ENCODE results near the gene MUC22. TPM values are rescaled to one million over a fixed set of nuclear protein-coding genes. Genes with fewer than 3 reads are reported as not detected.

Gene MUC22
- total RNA-seq, 8 experiments from 2014 or later, result 0.04 to 0.31 (median 0.09) TPM; not detected in 2

- 14 to 100% (median 100%) methylated on average over 1 of the region's 1 CpG; no CpG with 5 or more reads in 2 of the 10 experiments for WGBS, 10 experiments
- no peak overlapping the region for H3K4me3 ChIP-seq
- no peak for ATAC-seq (replicated peaks in 6 of 8)
- H3K27ac ChIP-seq, result no peak overlapping the region
- peaks cover 3 to 8% of the 10 kb centered on the region in 2 donors for H3K4me1 ChIP-seq (replicated peaks in 1 of 2)
- in situ Hi-C loops (cut with MboI; ENCODE audit: low pct_unique_long_range_greater_than_20kb in 2 of 9, low sequenced_read_pairs in 9 of 9, unreplicated experiment in 9 of 9), result loop anchor here (10.0 to 25.0 kb wide), 6 partner anchors 161 to 538 kb away; partner anchors contain the start of genes VARS2 (in 7 of the 9), GTF2H4 (in 3 of the 9), FLOT1 (in 2 of the 9) and IER3 (in 2 of the 9)
These were observed 65.3 kb downstream of the MUC22 start for GRCh38 chr6:31075528-31075927.

GRCh38 chr6:31076611-31077010, 66.3 kb downstream of the MUC22 start:
- no peak overlapping the region for H3K27ac ChIP-seq
- in situ Hi-C loops (cut with MboI; ENCODE audit: low pct_unique_long_range_greater_than_20kb in 2 of 9, low sequenced_read_pairs in 9 of 9, unreplicated experiment in 9 of 9), result loop anchor here (10.0 to 25.0 kb wide), 6 partner anchors 162 to 539 kb away; partner anchors contain the start of genes VARS2 (in 7 of the 9), GTF2H4 (in 3 of the 9), FLOT1 (in 2 of the 9) and IER3 (in 2 of the 9)
- peak in 1 of 8 experiments; percentile 49 for ATAC-seq (replicated peaks in 6 of 8)
- H3K4me3 ChIP-seq, result no peak overlapping the region
- 0 to 100% (median 92%) methylated on average over 1 to 4 of the region's 4 CpGs; no CpG with 5 or more reads in 1 of the 10 experiments for WGBS, 10 experiments
- peaks cover 0 to 4% of the 10 kb centered on the region in 2 donors for H3K4me1 ChIP-seq (replicated peaks in 1 of 2)

- H3K4me1 ChIP-seq (replicated peaks in 1 of 2), result peaks cover 0 to 9% of the 10 kb centered on the region in 2 donors
- 0 to 68% (median 30%) methylated on average over 1 to 13 of the region's 22 CpGs; no CpG with 5 or more reads in 2 of the 10 experiments for WGBS, 10 experiments
- no peak overlapping the region for H3K4me3 ChIP-seq
These were observed 69.5 kb downstream of the MUC22 start for GRCh38 chr6:31079656-31080261.

GRCh38 chr6:31081872-31082271, 71.6 kb downstream of the MUC22 start:
- Histone ChIP-seq H3K4me3 (no peak overlapping the region), H3K27ac (no peak overlapping the region), H3K4me1 (replicated peaks in 1 of 2) (peaks cover 0 to 11% of the 10 kb centered on the region in 2 donors)
- WGBS, 10 experiments, result 14 to 100% (median 83%) methylated on average over 1 to 6 of the region's 6 CpGs; no CpG with 5 or more reads in 1 of the 10 experiments
- in situ Hi-C loops (cut with MboI; ENCODE audit: low pct_unique_long_range_greater_than_20kb in 2 of 9, low sequenced_read_pairs in 9 of 9, unreplicated experiment in 9 of 9), result loop anchor here in 7 of 9 experiments (25.0 kb wide), 4 partner anchors 170 to 545 kb away; partner anchors contain the start of genes GTF2H4 (in 3 of the 7), VARS2 (in 3 of the 7), FLOT1 (in 2 of the 7) and IER3 (in 2 of the 7)
- no peak for ATAC-seq (replicated peaks in 6 of 8)

More at GRCh38 chr6:31079656-31080261, 69.5 kb downstream of the MUC22 start:
- peak; percentile 70 to 87 (median 80) for ATAC-seq (replicated peaks in 6 of 8)
- in situ Hi-C loops (cut with MboI; ENCODE audit: low pct_unique_long_range_greater_than_20kb in 2 of 9, low sequenced_read_pairs in 9 of 9, unreplicated experiment in 9 of 9), result loop anchor here (10.0 to 25.0 kb wide), 6 partner anchors 165 to 542 kb away; partner anchors contain the start of genes VARS2 (in 7 of the 9), GTF2H4 (in 3 of the 9), FLOT1 (in 2 of the 9) and IER3 (in 2 of the 9)
- no peak overlapping the region for H3K27ac ChIP-seq

GRCh38 chr6:31083742-31084354, 73.6 kb downstream of the MUC22 start:
- Histone ChIP-seq H3K4me3 (no peak overlapping the region), H3K27ac (peak overlapping the region in 1 of 2 donors; percentile 45), H3K4me1 (replicated peaks in 1 of 2) (peaks cover 0 to 13% of the 10 kb centered on the region in 2 donors)
- in situ Hi-C loops (cut with MboI; ENCODE audit: low pct_unique_long_range_greater_than_20kb in 2 of 9, low sequenced_read_pairs in 9 of 9, unreplicated experiment in 9 of 9), result loop anchor here in 7 of 9 experiments (25.0 kb wide), 4 partner anchors 172 to 547 kb away; partner anchors contain the start of genes GTF2H4 (in 3 of the 7), VARS2 (in 3 of the 7), FLOT1 (in 2 of the 7) and IER3 (in 2 of the 7)
- WGBS, 10 experiments, result 10 to 100% (median 53%) methylated on average over 1 to 7 of the region's 8 CpGs; no CpG with 5 or more reads in 3 of the 10 experiments
- ATAC-seq (replicated peaks in 6 of 8), result peak; percentile 48 to 81 (median 63)

Other genes with a start within 250 kb of the MUC22 start
- 100 to 1,000 TPM in 6 of 8 experiments, 10 to 100 TPM in 2; 24.1 to 369 (median 138) TPM for gene DDR1, start 126.0 kb upstream of the MUC22 start, total RNA-seq
- gene GTF2H4, start 102.3 kb upstream of the MUC22 start, total RNA-seq, result 10 to 100 TPM; 18.2 to 46.3 (median 28.5) TPM
- gene VARS2, start 96.2 kb upstream of the MUC22 start, total RNA-seq, result 10 to 100 TPM; 13.5 to 39.7 (median 21.0) TPM
- 1 to 10 TPM in 1 of 8 experiments, not detected in 7; 1.2 TPM for gene SFTA2, start 78.3 kb upstream of the MUC22 start, total RNA-seq
- gene MUCL3, start 69.5 kb upstream of the MUC22 start, total RNA-seq, result under 1 TPM in 6 of 8 experiments, not detected in 2; 0.05 to 0.45 (median 0.30) TPM
- under 1 TPM in 5 of 8 experiments, not detected in 3; 0.05 to 0.52 (median 0.17) TPM for gene MUC21, start 26.8 kb upstream of the MUC22 start, total RNA-seq
- gene C6orf15, start 102.1 kb downstream of the MUC22 start, total RNA-seq, result under 1 TPM in 3 of 8 experiments, not detected in 5; 0.18 to 1.00 (median 0.56) TPM
- 1 to 10 TPM in 5 of 8 experiments, under 1 TPM in 3; 0.33 to 8.0 (median 1.9) TPM for gene PSORS1C1, start 104.3 kb downstream of the MUC22 start, total RNA-seq
- gene CDSN, start 110.0 kb downstream of the MUC22 start, total RNA-seq, result under 1 TPM in 1 of 8 experiments, not detected in 7; 0.20 TPM
- gene PSORS1C2, start 128.6 kb downstream of the MUC22 start, total RNA-seq, result under 1 TPM in 4 of 8 experiments, not detected in 4; 0.27 to 0.81 (median 0.72) TPM
- gene CCHCR1, start 147.3 kb downstream of the MUC22 start, total RNA-seq, result 10 to 100 TPM; 12.1 to 33.8 (median 15.6) TPM
- 10 to 100 TPM in 3 of 8 experiments, 1 to 10 TPM in 3, under 1 TPM in 2; 0.36 to 14.7 (median 2.6) TPM for gene TCF19, start 148.1 kb downstream of the MUC22 start, total RNA-seq
- over 10,000 TPM in 1 of 8 experiments, 1,000 to 10,000 TPM in 2, 100 to 1,000 TPM in 4, 1 to 10 TPM in 1; 3.8 to 12,640 (median 323) TPM for gene POU5F1, start 160.2 kb downstream of the MUC22 start, total RNA-seq